GM18511 (cell line): Measurements from ENCODE around the gene EEFSEC.

Experiments used
- ATAC-seq: cut with Tn5 transposase; IDR thresholded peaks from one replicate; pipeline ENCODE4 v1.9.1; 2021; ENCODE audit warnings: mild to moderate bottlenecking, moderate library complexity; ENCODE audit not compliant: unreplicated experiment

Gene EEFSEC

GRCh38 chr3:128239304-128239703 is 86.0 kb downstream of the EEFSEC start:
- ATAC-seq, result no peak

- ATAC-seq, result no peak
Observed at GRCh38 chr3:128240232-128240631, 87.0 kb downstream of the EEFSEC start.

GRCh38 chr3:128241741-128242140 is 88.5 kb downstream of the EEFSEC start:
- ATAC-seq, result no peak

DNA sequence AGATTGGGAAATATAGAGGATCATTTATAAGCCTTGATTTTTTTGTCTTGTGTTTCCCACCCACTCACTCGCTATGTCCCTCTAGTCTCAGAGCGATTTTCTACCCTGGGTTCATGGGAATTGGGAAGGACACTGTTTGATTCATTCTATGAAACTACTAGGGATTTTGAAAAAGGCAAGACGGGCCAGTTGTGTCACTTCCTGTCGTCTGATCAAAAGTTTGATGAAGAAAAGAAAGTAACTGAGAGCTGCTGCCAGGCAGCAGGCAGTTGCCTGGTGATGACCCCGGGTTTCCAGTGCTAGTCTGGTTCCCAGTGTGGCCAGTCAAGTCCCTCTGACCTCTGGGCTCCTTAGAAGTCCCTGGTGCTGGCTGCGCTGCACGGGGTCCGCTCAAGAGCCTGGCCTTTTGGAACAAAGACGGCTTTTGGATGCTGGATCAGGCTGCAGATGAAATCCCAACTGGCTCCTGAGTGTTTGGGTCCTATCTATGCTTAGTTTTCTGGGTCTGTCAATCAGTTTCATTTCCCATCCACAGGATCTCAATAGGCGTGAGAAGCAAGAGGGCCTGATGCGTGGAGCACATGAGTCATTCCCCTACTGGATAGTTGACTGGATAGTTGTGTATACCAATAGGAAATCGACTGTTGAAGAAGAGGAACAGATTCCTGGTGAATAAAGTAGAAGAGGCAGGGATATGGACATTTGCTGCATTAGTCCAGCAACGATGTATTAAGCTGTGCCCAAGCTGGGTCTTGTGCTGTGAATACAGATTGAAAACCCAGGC is 89.7 kb downstream of the EEFSEC start:
- ATAC-seq, result no peak

- ATAC-seq, result no peak
Observed at GRCh38 chr3:128243602-128244504, 90.6 kb downstream of the EEFSEC start.

- no peak for ATAC-seq
Observed at GRCh38 chr3:128245460-128245859, 92.2 kb downstream of the EEFSEC start.

DNA sequence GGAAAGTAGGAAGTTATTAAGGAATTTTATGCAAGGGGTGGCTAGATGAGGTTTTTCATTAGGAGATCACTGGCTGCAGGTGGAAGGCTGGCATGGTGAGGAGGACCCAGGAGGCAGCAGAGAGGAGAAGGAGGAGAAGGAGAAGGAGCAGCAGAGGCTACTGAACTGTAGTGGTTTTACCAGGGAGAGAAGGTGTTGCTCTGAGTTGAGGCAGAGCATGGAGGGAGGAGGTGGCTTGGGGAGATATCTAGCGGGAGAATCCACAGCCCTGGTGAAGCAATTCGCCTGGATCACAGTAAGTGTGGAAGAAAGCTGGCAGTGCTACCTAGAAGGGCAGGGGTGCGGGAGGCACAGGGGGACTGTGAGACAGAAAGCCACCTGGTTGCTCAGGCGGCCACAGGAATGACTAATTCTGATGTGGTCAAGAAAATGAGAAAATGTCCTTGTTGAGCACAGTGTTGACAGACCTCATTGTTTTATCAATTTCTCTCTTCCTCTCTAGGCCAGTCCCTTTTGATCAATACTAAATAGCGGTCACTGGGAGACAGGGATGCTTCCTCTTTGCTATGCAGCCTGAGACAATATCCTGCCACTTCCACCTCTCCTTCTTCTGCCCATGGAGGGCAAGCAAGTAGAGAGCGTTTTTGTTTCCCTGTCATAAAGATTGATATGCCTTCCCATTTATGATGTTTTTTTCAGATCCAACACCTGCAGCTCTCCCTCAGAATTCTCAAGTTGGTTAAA is 94.6 kb downstream of the EEFSEC start:
- ATAC-seq, result no peak

DNA sequence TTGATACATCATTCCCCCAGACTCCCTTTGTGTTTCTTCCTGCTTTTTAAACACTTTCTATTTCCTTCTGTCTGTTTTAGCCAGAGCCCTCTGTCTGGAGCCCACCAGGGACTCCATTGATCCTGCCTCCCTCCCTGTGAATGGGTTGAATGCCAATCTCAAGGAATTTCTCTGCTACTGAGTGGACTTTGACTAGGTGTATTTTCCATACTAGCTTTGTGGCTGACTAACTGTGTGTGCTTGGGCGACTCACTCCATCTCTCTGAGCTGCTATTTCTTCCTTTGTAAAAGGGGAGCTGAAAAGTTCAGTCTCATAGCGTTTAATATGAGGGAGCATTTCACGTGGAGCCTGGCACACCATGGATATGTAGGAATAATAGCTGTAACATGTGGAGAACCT is 98.8 kb downstream of the EEFSEC start:
- no peak for ATAC-seq

- ATAC-seq, result no peak
Observed at GRCh38 chr3:128253150-128253549, 99.9 kb downstream of the EEFSEC start.

DNA sequence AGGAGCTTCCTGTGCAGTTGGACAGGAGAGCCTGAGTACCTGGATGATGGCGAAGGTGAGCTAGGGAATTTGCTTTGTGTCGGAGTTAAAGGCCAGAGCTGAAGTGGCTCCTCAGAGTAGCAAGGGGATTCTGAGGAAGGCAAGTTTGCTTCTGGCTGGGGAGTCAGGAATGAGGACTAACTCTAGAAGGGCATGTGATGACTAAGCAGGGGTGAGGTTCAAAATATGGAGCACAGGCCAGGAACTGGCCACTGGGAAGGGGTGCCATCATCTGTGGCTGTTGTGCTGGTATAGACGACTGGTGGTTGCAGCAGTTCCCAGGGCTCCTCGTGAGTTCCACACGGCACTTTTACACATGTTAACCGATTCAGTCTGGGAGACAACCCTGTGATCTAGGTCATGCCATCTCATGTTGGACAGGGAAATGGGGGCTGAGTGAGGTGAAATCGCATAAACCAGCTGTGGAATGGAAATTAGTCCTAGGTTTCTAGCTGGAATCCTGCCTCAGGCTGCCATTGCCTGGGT is 100.8 kb downstream of the EEFSEC start:
- no peak for ATAC-seq

DNA sequence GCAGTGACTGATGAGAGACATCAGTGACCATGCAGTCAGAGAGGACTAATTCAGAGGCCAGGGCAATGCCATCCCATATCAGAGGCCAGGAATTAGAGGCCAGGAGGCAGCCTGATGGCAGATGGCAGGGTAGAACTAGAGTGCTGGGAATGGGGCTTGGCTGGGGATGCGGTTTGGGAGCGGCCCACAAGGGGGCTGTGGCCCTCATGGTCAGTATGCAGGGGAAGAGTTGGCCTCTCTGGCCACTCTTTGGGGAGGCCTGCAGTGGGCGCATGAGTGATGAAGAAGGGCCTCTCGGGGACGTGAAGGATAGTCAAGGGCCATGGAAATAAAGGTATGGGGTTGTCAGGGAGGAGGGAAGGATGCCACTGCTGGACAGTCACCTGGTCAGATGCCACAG is 101.7 kb downstream of the EEFSEC start:
- no peak for ATAC-seq

- no peak for ATAC-seq
Observed at GRCh38 chr3:128256131-128256530, 102.8 kb downstream of the EEFSEC start.

GRCh38 chr3:128257632-128258031 is 104.4 kb downstream of the EEFSEC start:
- no peak for ATAC-seq

GRCh38 chr3:128260275-128260674 is 107.0 kb downstream of the EEFSEC start:
- ATAC-seq, result no peak

GRCh38 chr3:128262457-128262856 is 109.2 kb downstream of the EEFSEC start:
- no peak for ATAC-seq

GRCh38 chr3:128263118-128263517 is 109.8 kb downstream of the EEFSEC start:
- no peak for ATAC-seq

DNA sequence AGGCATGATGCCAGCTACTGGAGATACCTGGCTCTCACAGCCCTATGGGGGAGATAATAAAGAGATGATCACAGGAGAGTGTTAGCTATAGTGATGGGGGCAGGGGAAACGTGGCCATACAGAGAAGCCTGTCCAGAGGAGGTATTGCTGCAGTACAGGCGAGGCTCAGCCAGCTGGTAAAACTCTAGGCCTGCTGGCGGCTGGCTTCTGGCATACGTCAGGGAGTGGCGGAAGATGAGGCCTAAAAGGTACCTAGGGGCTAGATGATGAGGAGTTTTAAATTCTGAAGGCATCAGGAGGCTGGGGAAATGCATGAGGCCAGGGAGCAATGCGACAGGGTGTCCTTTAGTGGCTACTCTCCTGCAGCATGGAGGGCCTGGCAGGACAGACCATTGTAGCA is 110.7 kb downstream of the EEFSEC start:
- no peak for ATAC-seq

- no peak for ATAC-seq
Observed at GRCh38 chr3:128266453-128266852, 113.2 kb downstream of the EEFSEC start.

GRCh38 chr3:128267541-128267940 is 114.3 kb downstream of the EEFSEC start:
- ATAC-seq, result no peak

DNA sequence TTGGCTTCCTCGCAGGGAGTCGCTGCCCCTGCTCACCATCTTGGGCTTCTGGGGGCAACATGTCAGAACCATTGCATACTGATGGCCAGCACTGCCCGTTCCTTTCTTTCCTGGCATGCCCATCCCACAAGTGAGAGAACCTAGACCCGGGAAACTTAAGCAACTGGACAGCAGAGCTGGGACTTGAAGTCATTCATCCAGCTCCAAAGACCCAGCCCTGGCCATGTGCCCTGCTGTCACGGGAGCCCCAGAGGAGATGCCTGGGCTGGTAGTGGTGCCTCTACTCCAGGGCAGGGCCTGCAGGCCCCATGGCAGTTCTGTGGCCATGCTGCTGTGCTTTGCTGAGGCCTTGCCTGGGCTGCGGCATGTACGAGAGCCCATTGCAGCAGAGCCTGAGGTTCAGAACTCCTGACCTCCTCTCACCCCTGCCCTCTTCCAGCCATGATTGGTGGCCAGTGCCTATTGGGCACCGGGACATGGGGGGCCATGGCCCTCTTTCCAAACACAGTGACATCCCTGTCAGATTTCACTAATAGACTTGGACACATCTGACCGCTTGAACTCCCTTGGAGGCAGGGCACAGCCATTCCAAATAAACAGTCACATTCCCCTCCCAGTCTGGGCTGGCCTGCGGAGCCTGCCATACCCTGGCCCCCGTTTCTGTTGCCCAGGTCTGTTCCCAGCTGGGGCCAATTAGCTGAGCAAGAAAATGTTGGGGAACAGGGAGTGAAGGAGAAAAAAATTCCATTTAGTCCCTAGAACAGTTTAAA is 115.9 kb downstream of the EEFSEC start:
- ATAC-seq, result no peak
